Stimulated activated CD4-positive, alpha-beta T cell treated with anti-CD3 and anti-CD28 coated beads, Interleukin-4, amount 100 ng/mL, for 1 hour (primary cell): ENCODE data around the gene UBE2G2.
A peak's percentile ranks its signal among the peaks of the same experiment; 100 is the strongest.
"Not testable (repeated sequence)": the region's sequence is repeated elsewhere in the genome, so short reads cannot be mapped to it uniquely, and the experiment has no call there.

Experiments
- DNase-seq: peaks from one replicate; pipeline ENCODE4 v3.0.0-alpha.2; 2020

The UBE2G2 gene

DNA sequence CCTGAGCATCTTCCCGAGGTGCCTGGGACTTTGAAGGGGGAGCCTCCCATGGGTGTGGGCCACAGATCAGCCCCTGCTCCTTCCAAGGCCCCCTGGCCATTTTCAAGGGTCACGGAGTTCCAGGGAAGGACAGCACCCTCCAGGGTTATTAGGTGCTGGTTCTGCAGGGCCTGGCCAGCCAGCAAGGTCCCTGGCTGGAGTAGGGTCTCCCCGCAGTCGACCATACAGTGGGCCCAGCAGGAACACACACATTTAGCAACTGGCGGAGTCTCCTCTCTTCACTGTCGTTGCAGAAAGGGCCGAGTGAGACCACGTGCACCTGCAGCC lies 34.0 kb upstream of the UBE2G2 start:
- no peak for DNase-seq

DNA sequence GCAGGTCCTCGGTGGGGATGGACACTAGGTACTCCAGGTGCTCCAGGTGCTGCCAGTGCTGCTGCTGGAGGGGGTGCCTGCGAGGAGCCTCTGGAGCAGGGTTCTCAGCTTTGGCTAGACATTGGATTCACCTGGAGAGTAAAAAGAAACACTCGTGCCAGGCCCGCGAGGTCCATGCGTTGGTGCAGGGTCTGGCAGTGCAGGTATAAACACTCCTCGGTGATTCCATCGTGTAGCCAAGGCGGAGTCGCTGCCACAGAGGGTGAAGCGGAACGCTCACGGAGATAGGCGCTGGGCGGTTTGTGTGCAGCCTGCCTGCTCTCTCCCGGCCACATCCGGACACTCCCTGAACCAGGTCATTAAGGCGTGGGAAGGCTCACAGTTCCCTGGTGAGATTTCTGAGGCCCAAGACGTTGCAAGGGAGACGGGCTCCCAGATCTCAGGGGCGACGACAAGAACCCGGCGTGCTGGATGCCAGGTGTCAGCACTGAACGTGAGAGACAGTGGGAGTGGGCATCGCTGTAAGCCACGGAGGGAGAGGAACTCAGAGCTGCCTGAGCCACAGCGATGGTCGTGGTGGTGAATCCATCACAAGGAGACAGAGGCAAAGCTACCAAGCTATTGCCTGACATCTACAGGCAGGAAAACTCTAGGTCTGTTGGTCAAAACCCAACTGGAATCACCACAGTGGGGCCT lies 33.5 kb upstream of the UBE2G2 start:
- DNase-seq = no peak

DNA sequence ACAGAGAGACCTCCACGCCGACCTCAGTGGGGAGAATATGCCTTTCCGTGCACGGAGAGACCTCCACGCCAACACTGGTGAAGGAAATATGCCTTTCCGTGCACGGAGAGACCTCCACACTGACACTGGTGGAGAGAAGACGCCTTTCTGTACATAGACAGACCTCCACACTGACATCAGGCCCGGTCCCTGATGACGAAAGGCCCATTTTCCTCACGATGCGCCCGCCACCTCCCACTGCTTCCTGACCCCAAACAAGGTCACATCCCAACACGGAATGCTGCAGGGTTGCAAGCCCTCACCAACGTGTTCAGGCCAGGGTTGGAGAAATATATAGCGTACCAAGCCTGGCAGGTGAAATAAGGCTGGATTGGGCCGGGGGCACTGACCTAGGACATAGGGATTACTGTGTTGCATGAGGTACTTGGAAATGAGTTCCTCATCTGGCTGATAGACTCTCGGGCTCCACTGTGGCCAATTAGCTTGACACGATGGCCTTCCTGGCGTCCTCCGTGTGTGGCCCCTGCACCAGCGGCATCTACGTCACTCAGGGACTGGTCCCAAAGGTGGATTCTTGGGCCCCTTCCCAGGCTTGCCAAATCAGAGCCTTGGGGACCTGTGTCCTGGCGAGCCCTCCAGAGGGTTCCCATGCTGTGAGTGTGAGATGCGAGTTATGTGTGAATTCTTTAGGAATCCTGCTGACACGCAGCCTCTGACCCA lies 32.8 kb upstream of the UBE2G2 start:
- DNase-seq = no peak

DNA sequence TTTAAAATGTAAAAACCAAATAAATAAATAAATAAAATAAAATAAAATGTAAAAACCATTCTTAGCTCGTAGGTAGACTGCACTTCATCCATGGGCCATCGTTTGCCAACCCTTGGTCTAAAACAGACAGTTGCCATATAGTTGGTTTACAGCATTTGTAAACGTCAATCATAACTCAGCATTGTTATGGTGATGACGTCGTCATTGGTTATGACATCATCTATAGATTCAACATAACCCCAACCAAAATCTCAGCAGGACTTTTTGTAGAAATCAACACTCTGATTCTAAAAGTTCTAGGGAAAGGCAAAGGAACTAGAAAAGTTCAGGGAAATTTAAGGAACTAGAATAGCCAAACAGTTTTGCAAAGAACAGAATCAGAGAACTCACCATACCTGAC lies 32.0 kb upstream of the UBE2G2 start:
- no peak for DNase-seq

DNA sequence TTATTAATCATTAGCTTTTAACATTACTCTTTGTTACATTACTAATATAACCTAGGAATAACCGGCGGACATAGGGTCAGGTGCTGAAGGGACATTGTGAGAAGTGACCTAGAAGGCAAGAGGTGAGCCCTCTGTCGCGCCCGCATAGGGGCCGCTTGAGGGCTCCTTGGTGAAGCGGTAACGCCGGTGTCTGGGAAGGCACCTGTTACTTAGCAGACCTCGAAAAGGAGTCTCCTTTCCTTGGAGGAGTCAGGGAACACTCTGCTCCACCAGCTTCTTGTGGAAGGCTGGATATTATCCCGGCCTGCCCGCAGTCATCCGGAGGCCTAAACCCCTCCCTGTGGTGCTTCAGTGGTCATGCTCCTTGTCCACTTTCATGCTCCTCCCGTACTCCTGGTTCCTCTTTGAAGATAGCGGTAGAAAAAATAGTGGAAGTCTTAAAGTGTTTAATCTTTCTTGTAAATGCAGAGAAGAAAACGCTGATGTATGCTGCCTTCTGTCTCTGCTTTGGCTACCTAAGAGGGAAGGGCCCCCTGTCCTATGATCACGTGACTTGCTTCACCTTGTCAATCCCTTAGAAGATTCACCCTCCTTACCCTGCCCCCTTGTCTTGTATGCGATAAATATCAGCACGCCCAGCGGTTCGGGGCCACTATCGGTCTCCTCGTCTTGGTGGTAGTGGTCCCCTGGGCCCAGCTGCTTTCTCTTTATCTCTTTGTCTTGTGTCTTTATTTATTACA lies 31.1 kb upstream of the UBE2G2 start:
- DNase-seq = not testable (repeated sequence)

DNA sequence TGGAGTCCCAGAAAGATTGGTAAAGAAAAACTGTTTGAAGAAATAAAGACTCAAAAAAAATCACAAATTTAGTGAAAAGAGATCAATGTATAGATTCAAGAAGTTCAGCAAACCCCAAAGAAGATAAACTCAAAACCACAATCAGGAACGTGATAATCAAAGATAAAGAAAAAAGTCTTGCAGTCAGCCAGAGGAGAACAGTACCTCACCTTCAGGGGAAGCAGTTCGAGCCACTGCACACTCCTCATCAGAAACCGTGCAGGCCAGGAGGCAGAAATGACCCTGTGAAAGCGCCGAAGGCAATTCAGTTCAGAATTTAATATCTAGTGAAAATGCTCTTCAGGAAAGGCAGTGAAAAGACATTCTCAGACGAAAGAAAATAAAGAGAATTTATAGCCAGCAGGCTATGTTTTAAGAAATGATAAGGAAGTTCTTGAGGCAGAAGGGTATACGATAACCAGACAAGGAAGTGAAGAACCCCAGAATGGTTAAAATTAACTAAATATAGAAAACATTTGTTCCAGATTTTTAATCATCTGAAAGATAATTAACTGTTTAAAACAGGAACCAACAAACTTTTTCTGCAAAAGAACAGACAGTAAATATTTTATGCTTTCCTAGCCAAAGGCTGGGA lies 29.7 kb upstream of the UBE2G2 start:
- DNase-seq = no peak

DNA sequence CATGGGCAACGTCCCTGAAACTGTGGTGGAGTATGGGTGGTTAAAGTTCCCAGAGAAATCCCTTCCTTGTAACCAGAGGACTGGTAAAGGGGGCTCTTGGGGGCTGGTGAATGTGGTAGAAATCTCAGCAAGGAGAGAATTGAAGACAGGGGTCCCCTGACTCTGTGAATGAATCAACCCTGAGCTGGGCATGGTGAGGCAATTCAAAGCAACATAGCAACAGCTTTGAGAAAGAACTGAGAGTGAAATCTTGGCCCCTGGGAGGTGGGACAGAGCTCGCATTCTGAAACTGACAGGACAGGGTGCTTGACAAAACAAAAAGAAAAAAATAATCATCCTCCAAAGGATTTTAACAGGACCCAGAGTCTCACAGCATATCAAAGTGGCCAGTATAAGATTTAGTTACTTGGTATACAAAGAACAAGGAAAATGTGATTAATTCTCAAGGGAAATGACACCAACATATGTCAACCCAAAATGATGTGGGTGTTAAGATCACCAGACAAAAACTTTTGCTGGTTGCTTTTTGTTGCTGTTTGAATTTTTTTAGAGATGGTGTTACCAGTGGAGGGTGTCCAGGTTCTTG lies 28.0 kb upstream of the UBE2G2 start:
- no peak for DNase-seq

DNA sequence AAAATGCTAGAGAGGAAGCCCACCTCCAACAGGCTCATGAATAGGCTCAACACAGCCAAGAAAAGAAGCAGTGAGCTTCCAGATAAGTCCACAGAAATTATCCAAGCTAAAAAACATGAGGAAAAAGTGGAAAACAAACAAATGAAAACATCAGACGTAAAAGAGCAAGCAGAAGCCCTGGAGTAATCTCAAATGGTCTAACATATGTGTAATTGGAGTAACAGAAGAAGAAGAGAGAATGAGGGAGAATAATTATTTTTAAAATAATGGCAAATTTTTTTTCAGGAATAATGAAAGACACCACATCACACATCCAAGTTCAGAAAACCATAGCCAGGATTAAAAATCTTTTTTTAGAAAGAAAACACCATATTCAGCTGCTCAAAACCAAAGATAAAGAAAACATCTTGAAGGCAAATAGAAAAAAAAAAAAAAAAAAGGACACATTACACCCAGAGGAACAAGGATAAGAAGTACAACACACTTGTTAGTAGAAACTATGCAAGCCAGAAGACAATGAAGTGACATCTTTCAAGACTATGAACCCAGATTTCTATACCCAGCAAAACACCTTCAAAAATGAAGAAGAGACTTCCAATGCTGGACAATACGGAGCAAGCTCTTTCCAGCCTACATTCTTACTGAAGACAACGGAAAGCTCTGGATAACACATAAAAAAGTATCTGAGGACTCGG lies 26.9 kb upstream of the UBE2G2 start:
- no peak for DNase-seq

DNA sequence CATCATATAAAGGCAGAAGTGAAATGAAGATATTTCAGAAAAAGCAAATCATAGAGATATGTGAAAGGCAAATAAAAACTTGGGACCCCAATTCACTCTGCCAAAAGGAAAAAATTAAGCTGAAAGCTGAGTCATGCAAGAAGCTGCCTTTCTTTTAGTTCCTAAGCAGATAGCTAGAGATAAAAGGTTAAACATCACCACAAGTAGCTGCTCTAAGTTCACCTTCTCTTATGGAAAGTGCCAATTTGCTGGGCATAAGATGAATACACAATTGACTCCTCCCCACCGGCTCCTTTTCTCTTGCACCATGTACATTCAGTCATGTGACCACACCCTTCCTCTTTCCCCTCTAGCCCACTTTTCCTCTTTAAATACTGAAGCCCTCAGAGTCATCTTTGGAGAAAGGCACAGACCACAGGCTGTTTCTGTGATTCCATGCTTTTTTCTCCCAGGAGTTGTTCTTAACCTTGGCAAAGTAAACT lies 21.6 kb upstream of the UBE2G2 start:
- DNase-seq = no peak

DNA sequence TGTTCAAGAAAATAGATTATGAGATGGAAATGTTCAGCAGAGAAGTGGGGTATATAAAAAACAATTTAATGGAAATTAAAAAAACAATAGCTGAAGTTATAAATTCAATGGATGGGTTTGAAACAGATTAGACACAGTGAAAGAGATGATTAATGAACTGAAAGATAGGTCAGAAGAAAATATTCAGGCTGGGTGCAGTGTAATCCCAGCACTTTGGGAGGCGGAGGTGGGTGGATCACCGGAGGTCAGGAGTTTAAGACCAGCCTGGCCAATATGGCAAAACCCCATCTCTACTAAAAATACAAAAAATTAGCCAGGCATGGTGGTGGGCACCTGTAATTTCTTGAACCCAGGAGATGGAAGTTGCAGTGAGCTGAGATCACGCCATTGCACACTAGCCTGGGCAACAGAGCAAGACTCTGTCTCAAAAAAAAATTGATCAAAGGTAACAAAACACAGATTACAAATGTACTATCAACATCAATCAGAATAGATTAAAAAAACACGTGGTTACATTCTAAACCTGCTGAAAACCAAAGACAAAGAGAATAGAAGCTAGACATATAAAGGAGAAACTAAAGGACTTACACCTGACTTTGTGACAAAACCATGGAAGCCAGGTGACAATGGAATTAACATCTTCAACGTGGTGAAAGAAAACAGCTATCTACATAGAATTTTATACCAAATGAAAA lies 21.0 kb upstream of the UBE2G2 start:
- DNase-seq = no peak

DNA sequence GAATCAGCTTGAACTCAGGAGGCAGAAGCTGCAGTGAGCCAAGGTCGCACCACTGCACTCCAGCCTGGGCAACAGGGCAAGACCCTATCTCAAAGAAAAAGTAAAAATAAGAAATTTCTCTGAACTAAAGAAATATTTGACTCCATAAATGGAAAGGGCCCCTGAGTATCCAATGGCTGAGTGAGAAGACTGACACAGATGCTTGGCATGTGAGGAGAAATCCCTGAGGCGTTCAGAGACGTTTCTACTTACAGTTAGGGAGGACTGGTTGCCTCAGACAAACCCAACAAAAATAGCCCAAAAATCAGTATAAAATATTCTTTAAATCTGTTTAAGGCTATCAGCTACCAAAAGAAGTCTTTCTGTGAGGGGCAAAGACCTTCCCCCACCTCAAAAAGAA lies 19.2 kb upstream of the UBE2G2 start:
- no peak for DNase-seq

DNA sequence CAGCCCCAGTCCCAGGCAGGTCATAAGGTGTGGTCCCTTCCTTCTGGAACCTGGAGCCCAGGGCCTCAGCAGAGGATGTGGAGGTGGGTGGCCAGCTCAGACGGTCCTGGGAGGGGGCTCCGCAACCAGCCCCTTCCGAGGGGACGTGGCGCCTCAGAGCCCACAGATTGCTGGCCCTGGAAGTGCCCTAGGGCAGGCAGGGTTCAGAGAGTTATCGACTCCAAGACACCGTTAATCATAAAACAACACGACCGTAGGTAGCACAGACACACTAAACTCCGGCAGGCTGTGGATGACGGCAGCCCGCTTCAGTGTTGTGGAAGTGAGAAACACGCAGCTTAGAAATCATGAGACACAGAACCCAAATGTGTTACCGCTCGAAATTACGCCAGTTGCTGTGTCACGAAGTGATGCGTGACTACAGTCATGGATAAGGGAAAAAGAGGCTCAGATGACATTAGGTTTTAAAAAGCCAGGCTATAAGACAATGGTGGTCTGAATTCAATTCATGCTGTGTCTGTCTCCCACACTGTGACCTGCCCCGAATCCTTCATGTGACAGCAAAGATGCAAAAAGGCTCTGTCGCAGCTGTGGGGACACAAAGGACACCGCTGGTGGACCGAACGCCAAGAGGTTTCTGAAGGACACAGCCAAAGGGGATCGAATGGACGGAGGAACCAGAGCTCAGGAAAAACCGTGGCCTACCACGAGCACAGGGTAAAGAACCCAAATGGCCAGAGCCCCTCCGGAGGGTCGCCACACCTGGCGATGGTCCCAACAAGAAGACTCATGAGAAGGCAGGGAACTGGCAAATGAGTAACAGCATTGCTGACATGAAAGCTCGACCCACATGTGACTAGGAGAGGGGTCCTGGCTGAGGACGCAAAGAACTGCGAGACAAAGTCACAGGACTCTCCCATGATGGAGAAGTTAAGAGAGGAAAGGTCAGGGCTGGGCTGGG lies 17.9 kb upstream of the UBE2G2 start:
- DNase-seq = no peak

DNA sequence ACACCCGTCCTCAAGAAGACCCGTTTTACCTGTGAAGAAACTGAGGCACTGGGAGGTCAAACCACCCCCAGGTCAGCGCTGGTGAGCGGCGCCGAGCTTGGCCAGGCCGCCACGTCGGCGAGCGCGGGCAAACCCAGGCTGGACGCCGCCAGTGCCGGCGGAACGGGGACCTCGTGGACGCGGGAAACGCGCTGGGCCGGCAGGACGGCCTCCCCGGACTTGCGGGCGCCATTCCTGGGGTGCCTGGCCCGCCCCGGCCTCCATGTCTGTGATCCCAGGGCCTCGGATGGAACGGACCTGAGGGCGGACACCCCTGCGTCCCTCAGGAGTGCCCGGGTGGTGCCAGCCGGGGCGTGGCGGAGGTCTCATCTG lies 17.0 kb upstream of the UBE2G2 start:
- DNase-seq = no peak

DNA sequence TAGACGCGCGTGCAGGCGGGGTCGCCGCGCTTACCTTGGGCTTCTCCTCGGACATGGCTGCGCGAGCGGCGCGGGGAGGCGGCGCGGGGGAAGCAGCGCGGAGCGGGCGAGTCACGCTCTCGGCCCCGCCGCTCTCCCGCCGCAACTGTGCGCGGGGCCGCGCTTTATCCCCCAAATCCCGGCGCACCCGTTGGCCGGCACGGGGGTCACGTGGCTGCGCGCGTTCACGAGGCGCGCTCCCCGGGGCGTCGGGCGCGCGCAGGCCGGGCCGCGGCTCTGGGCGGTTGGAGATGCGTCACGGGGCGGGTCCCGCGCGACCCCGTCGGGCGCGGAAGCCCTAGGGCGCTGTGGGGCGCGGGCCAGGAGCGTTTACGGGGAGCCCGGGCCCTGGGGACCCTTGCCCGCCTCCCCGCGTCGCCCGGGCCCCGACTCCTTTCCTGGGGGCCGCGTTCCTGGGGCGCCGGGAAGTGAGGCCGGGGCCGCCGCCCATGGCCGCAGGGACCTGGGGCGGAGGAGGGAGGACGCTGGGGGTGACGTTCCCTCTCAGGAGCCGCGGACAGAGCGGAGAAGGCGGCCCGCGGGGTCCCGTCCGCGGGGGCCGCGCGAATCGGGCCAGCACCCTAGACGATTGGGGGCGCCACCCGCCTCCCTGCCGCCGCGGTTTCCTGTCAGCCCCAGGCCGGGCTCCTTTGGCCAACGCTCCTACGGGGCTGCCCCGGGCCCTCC lies 16.5 kb upstream of the UBE2G2 start, which contains the start of gene SUMO3:
Gene SUMO3 (minus strand): TSS at position 149 of the 726 bp plus-strand sequence. CDS start 94 bp downstream, at position 55.
- DNase-seq = peak; percentile 83

DNA sequence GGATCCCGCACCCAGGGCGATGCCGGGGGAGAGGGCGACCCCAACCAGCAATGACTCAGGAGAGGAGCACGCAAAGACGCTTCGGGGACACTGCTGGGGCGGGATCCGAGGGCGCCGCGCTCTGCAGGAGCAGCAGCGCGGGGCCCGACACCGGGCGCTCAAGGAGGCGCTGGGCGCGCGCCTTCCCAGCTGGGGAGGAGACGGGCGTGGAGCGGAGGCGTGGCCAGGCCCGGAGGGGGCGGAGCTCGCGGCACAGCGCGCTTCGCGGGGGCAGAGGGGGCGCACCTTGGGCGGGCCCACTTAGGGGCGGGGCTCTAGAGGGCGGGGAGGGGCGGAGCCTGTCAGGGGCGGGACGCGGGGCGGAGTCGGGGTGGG lies 15.9 kb upstream of the UBE2G2 start:
- peak; percentile 91 for DNase-seq

DNA sequence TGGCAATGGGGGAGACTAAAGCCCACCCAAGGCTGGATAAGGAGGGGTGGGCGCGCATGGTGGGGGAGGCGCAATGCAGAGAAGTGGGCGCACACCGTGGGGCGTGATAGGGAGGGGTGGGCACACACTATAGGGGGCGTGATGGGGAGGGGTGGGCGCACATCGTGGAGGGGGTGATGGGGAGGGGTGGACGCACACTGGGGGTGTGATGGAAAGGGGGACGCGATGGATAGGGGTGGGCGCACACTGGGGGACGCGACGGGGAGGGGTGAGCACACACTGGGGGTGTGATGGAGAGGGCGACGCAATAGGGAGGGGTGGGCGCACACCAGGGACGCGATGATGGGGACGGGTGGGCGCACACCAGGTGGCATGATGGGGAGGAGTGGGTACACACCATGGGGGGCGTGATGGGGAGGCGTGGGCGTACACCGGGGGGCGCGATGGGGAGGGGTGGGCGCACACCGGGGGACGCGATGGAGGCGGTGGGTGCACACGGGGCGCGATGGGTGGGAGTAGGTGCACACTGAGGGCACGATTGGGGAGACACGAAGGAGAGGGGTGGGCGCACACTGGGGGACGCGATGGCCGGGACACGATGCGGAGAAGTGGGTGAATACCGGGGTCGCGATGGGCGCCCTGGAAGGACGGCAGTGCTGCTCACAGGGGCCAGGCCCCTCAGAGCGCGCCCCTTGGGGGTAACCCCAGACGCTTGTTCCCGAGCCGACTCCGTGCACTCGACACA lies 15.3 kb upstream of the UBE2G2 start:
- DNase-seq = no peak

DNA sequence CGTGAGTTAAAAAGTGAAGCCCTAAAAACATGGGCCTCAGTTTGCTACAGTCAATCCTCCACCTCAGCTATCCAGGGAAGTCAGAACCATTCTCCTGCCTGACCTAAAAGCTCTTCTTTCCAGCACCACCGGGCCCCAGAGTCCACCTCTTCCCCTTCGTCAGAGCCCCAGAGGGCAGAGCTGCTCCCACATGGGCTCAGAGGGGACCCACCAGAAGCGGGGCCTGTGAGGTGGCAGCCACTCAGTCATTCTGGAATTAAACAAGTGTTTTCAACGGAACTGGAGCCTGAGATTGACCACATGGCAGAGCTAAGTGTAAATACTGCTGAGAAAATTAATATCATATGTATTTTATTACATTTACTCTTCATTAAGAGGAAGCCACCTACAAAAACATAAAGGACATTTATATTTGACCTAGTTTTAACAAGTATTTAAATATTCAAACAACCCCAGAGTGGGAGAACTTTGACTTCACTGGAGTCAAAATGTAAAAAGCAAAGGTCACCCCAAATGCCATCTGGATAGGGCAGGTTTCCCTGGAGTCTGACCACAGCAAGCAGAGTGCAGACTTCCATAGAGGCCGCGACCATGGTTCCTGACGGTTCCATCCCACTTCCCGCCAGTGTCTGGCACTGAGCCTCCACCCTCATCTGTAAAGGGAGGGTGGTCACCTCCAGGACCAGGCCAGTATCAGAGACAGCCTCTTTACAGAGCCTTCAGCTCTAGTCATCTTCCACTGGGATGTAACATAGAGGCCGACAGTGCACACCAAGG lies 14.4 kb upstream of the UBE2G2 start:
- DNase-seq = no peak

DNA sequence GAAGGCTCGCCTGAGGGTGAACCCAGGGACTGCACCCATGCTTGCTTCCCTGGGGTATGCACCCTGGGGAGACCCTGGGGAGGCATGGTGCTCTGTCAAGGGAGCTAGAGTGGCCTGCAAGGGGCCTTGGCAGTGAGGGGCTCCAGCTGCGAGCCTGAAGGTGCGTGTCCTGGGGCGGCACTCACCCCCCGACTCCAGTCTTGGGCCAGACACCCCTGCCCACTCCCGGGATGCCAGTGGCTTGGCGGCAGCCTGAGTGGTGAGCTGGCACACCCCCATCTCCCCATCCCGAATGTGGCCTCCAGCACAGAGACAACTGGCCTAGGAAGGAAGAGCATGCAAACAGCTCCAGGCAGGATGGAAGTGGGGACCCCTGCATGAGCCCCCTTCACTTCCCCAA lies 13.6 kb upstream of the UBE2G2 start:
- no peak for DNase-seq
